ENCODE measurements around the gene DNAJB2.

Gene DNAJB2

GRCh38 chr2:219290381-219291171, 11.4 kb downstream of the DNAJB2 start:
- H3K4me3 ChIP-seq (ENCODE audit: low read length), result no peak overlapping the region
- DNase-seq (ENCODE audit: low read depth), result no peak
- no peak for TF ChIP-seq CTCF (conservative IDR thresholded peaks at IDR 0.05; ENCODE audit: low read depth, low read length)

GRCh38 chr2:219291394-219291793, 12.2 kb downstream of the DNAJB2 start:
- no peak for TF ChIP-seq CTCF (conservative IDR thresholded peaks at IDR 0.05; ENCODE audit: low read depth, low read length)
- DNase-seq (ENCODE audit: low read depth), result no peak
- H3K4me3 ChIP-seq (ENCODE audit: low read length), result no peak overlapping the region

GRCh38 chr2:219291910-219292490, 12.8 kb downstream of the DNAJB2 start:
- no peak overlapping the region for H3K4me3 ChIP-seq (ENCODE audit: low read length)
- TF ChIP-seq CTCF (conservative IDR thresholded peaks at IDR 0.05; ENCODE audit: low read depth, low read length), result no peak
- no peak for DNase-seq (ENCODE audit: low read depth)

GRCh38 chr2:219292616-219293015, 13.4 kb downstream of the DNAJB2 start:
- no peak for TF ChIP-seq CTCF (conservative IDR thresholded peaks at IDR 0.05; ENCODE audit: low read depth, low read length)
- H3K4me3 ChIP-seq (ENCODE audit: low read length), result no peak overlapping the region
- DNase-seq (ENCODE audit: low read depth), result no peak

- H3K4me3 ChIP-seq (ENCODE audit: low read length), result no peak overlapping the region
- TF ChIP-seq CTCF (conservative IDR thresholded peaks at IDR 0.05; ENCODE audit: low read depth, low read length), result no peak
- no peak for DNase-seq (ENCODE audit: low read depth)
Measured at GRCh38 chr2:219293736-219294231, 14.6 kb downstream of the DNAJB2 start.

- peak; percentile 85 for TF ChIP-seq CTCF (conservative IDR thresholded peaks at IDR 0.05; ENCODE audit: low read depth, low read length)
- no peak for DNase-seq (ENCODE audit: low read depth)
- H3K4me3 ChIP-seq (ENCODE audit: low read length), result peak overlapping the region; percentile 59
Measured at GRCh38 chr2:219294356-219295351, 15.5 kb downstream of the DNAJB2 start.
